K562 (cell line): ENCODE data around the gene CLASP1. TPM values are rescaled to one million over a fixed set of nuclear protein-coding genes. Genes with fewer than 3 reads are reported as not detected.

Experiments used
- ETS2 ChIP-seq: IDR thresholded peaks from 2 replicates; pipeline ENCODE4 v1.6.1; 2016; ENCODE audit warnings: borderline replicate concordance, missing genetic modification characterization, mild to moderate bottlenecking, moderate library complexity, missing compliant biosample characterization; ENCODE audit not compliant: poor library complexity, severe bottlenecking
- ETV5 ChIP-seq: sonication (generic); formaldehyde crosslinking; IDR thresholded peaks from 2 replicates; pipeline ENCODE4 v1.4.0; 2020; ENCODE audit warnings: low read depth, mild to moderate bottlenecking, missing genetic modification reagents
- FOXK1 ChIP-seq: sonication (generic); formaldehyde crosslinking; IDR thresholded peaks from 2 replicates; pipeline ENCODE4 v1.8.0; 2022; ENCODE audit warnings: missing genetic modification reagents, mild to moderate bottlenecking, borderline replicate concordance
- HDAC2 ChIP-seq: fragments of 450-650 bp; IDR thresholded peaks from 2 replicates; pipeline ENCODE4 v1.6.1; 2016; ENCODE audit warnings: mild to moderate bottlenecking
- HNRNPLL ChIP-seq: fragments of 200-400 bp; formaldehyde crosslinking; IDR thresholded peaks from 2 replicates; pipeline ENCODE4 v1.6.1; 2017; ENCODE audit warnings: low read length, low read depth, mild to moderate bottlenecking; ENCODE audit not compliant: poor library complexity, severe bottlenecking
- MCM3 ChIP-seq: fragments of 450-650 bp; IDR thresholded peaks from 2 replicates; pipeline ENCODE4 v1.6.1; 2016
- PREB ChIP-seq: sonication (generic); formaldehyde crosslinking; IDR thresholded peaks from 2 replicates; pipeline ENCODE4 v1.8.1; 2023; ENCODE audit warnings: mild to moderate bottlenecking, missing genetic modification reagents
- RFX1 ChIP-seq: fragments of 450-650 bp; IDR thresholded peaks from 2 replicates; pipeline ENCODE4 v1.6.1; 2016; ENCODE audit warnings: mild to moderate bottlenecking, moderate library complexity
- RUNX1 ChIP-seq: sonication (generic); IDR thresholded peaks from 2 replicates; pipeline ENCODE4 v1.6.1; 2016; ENCODE audit warnings: antibody characterized with exemption, low read depth
- SLC30A9 ChIP-seq: fragments of 250-450 bp; sonication (Bioruptor Pico); IDR thresholded peaks from 2 replicates; pipeline ENCODE4 v1.8.0; 2022; ENCODE audit warnings: mild to moderate bottlenecking, moderate library complexity
- YY1 ChIP-seq, 3 experiments: IDR thresholded peaks; 2 replicates each; pipeline ENCODE4 v1.6.1; 2011; ENCODE audit warnings: low read length in 2 of 3, mild to moderate bottlenecking in 2 of 3, moderate library complexity in 2 of 3, borderline replicate concordance in 1 of 3, control low read depth in 1 of 3, low read depth in 1 of 3; ENCODE audit not compliant: insufficient read depth in 3 of 3, insufficient replicate concordance in 2 of 3, control insufficient read depth in 1 of 3, insufficient read length in 1 of 3; ENCODE audit errors: extremely low read depth in 1 of 3
- ZBED1 ChIP-seq: IDR thresholded peaks from 2 replicates; pipeline ENCODE4 v1.6.1; 2014
- ZNF76 ChIP-seq: fragments of 250-450 bp; sonication (Bioruptor Pico); IDR thresholded peaks from 2 replicates; pipeline ENCODE4 v1.4.0; 2020; ENCODE audit warnings: mild to moderate bottlenecking, moderate library complexity, borderline replicate concordance
- ZSCAN29 ChIP-seq: fragments of 450-650 bp; IDR thresholded peaks from 2 replicates; pipeline ENCODE4 v1.6.1; 2017
- polyA plus RNA-seq, 8 experiments: library from polyadenylated mRNA; depleted of rRNA in 4 of 8; stranded (reverse) in 5 of 8; unstranded in 3 of 8; fragments of >200 nt; fragmentation: Nextera tagmentation in 2 of 8; fragmentation: Illumina TruSeq in 1 of 8; extraction: Ambion mirVana in 2 of 8; extraction: Trizol in 1 of 8; gene quantifications; 2 replicates each; pipeline versions ENCODE4 v1.2.1 to v1.2.3, GENCODE V29; 2011 to 2014; ENCODE audit warnings: inconsistent platforms in 1 of 8, missing spikeins in 1 of 8
- total RNA-seq, 7 experiments: library from RNA; depleted of rRNA in 6 of 7; stranded (reverse); fragments of >200 nt in 6 of 7; fragmentation: Illumina TruSeq in 2 of 7; extraction: Trizol in 2 of 7; gene quantifications; 2 replicates each; pipeline versions ENCODE4 v1.2.1 to v1.2.3, GENCODE V29; 2011 to 2021; ENCODE audit warnings: low replicate concordance in 1 of 7
- TF ChIP-seq, protein P1 (sequence below), 2 experiments: fragments of 450-650 bp in 1 of 2; sonication (generic) in 1 of 2; formaldehyde crosslinking in 1 of 2; IDR thresholded peaks; 2 replicates each; pipeline versions ENCODE4 v1.7.1 to v1.9.0; 2016 to 2022; ENCODE audit warnings: inconsistent platforms in 1 of 2, mild to moderate bottlenecking in 1 of 2, missing genetic modification reagents in 1 of 2
- TF ChIP-seq, protein P2 (sequence below), 2 experiments: fragments of 200-800 bp in 1 of 2; sonication (Bioruptor generic) in 1 of 2; sonication (generic) in 1 of 2; formaldehyde crosslinking in 1 of 2; IDR thresholded peaks in 1 of 2; conservative IDR thresholded peaks in 1 of 2; 2 replicates each; pipeline versions ENCODE4 v1.5.0 to v1.6.1; 2016 to 2020; ENCODE audit warnings: missing compliant biosample characterization in 1 of 2, missing genetic modification characterization in 1 of 2, missing genetic modification reagents in 1 of 2

The CLASP1 gene
- total and polyA plus RNA-seq, 9 of the 15 experiments (the other 6 are each of a cell fraction or from before 2014, with no cell fraction given) = 1.7 to 40.3 (median 20.7) TPM

GRCh38 chr2:121627525-121628050 lies 21.7 kb downstream of the CLASP1 start (continued):
- TF ChIP-seq ETS2 = no peak
- TF ChIP-seq ZSCAN29 = no peak
- TF ChIP-seq, protein P1, sequence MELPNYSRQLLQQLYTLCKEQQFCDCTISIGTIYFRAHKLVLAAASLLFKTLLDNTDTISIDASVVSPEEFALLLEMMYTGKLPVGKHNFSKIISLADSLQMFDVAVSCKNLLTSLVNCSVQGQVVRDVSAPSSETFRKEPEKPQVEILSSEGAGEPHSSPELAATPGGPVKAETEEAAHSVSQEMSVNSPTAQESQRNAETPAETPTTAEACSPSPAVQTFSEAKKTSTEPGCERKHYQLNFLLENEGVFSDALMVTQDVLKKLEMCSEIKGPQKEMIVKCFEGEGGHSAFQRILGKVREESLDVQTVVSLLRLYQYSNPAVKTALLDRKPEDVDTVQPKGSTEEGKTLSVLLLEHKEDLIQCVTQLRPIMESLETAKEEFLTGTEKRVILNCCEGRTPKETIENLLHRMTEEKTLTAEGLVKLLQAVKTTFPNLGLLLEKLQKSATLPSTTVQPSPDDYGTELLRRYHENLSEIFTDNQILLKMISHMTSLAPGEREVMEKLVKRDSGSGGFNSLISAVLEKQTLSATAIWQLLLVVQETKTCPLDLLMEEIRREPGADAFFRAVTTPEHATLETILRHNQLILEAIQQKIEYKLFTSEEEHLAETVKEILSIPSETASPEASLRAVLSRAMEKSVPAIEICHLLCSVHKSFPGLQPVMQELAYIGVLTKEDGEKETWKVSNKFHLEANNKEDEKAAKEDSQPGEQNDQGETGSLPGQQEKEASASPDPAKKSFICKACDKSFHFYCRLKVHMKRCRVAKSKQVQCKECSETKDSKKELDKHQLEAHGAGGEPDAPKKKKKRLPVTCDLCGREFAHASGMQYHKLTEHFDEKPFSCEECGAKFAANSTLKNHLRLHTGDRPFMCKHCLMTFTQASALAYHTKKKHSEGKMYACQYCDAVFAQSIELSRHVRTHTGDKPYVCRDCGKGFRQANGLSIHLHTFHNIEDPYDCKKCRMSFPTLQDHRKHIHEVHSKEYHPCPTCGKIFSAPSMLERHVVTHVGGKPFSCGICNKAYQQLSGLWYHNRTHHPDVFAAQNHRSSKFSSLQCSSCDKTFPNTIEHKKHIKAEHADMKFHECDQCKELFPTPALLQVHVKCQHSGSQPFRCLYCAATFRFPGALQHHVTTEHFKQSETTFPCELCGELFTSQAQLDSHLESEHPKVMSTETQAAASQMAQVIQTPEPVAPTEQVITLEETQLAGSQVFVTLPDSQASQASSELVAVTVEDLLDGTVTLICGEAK (IDR thresholded peaks at IDR 0.05) = 0 out of 2 replicates have a peak, but pooled peaks have one; percentile 15
- TF ChIP-seq, protein P1 (CRISPR knock-in tag; IDR thresholded peaks at IDR 0.05) = no peak
- TF ChIP-seq, protein P2, sequence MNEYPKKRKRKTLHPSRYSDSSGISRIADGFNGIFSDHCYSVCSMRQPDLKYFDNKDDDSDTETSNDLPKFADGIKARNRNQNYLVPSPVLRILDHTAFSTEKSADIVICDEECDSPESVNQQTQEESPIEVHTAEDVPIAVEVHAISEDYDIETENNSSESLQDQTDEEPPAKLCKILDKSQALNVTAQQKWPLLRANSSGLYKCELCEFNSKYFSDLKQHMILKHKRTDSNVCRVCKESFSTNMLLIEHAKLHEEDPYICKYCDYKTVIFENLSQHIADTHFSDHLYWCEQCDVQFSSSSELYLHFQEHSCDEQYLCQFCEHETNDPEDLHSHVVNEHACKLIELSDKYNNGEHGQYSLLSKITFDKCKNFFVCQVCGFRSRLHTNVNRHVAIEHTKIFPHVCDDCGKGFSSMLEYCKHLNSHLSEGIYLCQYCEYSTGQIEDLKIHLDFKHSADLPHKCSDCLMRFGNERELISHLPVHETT (CRISPR knock-in tag; conservative IDR thresholded peaks at IDR 0.05 in 1 of 2, IDR thresholded peaks at IDR 0.05 in 1 of 2) = no peak
- TF ChIP-seq SLC30A9 (CRISPR knock-in tag) = no peak
- no peak for TF ChIP-seq ZBED1
- TF ChIP-seq YY1 (IDR thresholded peaks at IDR 0.05; ENCODE audit: borderline replicate concordance in 1 of 3, control insufficient read depth in 1 of 3, extremely low read depth in 1 of 3, insufficient read depth in 3 of 3, insufficient read length in 1 of 3, insufficient replicate concordance in 2 of 3, low read depth in 1 of 3, low read length in 2 of 3) = no peak
- TF ChIP-seq PREB (CRISPR knock-in tag) = no peak
- no peak for TF ChIP-seq ETV5 (CRISPR knock-in tag)
- TF ChIP-seq FOXK1 (CRISPR knock-in tag) = no peak
- no peak for TF ChIP-seq HNRNPLL
- no peak for TF ChIP-seq RUNX1
- TF ChIP-seq MCM3 = no peak
- no peak for TF ChIP-seq ZNF76 (CRISPR knock-in tag)
- no peak for TF ChIP-seq RFX1
- 0 out of 2 replicates have a peak, but pooled peaks have one; percentile 18 for TF ChIP-seq HDAC2
